ENCODE measurements around the gene TMEM218.

TMEM218 gene

GRCh38 chr11:125049164-125049792 is 62.1 kb downstream of the TMEM218 start:
- TF ChIP-seq TEAD4 (IDR thresholded peaks at IDR 0.05) (no peak), USF1 (IDR thresholded peaks at IDR 0.05) (no peak), FOXM1 (IDR thresholded peaks at IDR 0.05; ENCODE audit: borderline replicate concordance, low read depth) (no peak), TCF12 (IDR thresholded peaks at IDR 0.05; ENCODE audit: low read depth) (no peak), CREB1 (IDR thresholded peaks at IDR 0.05; ENCODE audit: low read depth) (no peak), RAD21 (IDR thresholded peaks at IDR 0.05; ENCODE audit: low read depth) (no peak), REST (IDR thresholded peaks at IDR 0.05; ENCODE audit: low read depth) (no peak), ZBTB7A (IDR thresholded peaks at IDR 0.05; ENCODE audit: low read depth) (no peak), EGR1 (IDR thresholded peaks at IDR 0.05) (no peak), TAF1 (IDR thresholded peaks at IDR 0.05; ENCODE audit: low read depth) (no peak)
